IPS-NIHi11 (cell line): Measurements from ENCODE around the gene BUB3.
"Not testable (repeated sequence)": the region's sequence is repeated elsewhere in the genome, so short reads cannot be mapped to it uniquely, and the experiment has no call there.

Experiments
- DNase-seq: peaks from one replicate; pipeline ENCODE4 v3.0.0; 2012; ENCODE audit warnings: mixed read lengths, low spot score

The BUB3 gene

DNA sequence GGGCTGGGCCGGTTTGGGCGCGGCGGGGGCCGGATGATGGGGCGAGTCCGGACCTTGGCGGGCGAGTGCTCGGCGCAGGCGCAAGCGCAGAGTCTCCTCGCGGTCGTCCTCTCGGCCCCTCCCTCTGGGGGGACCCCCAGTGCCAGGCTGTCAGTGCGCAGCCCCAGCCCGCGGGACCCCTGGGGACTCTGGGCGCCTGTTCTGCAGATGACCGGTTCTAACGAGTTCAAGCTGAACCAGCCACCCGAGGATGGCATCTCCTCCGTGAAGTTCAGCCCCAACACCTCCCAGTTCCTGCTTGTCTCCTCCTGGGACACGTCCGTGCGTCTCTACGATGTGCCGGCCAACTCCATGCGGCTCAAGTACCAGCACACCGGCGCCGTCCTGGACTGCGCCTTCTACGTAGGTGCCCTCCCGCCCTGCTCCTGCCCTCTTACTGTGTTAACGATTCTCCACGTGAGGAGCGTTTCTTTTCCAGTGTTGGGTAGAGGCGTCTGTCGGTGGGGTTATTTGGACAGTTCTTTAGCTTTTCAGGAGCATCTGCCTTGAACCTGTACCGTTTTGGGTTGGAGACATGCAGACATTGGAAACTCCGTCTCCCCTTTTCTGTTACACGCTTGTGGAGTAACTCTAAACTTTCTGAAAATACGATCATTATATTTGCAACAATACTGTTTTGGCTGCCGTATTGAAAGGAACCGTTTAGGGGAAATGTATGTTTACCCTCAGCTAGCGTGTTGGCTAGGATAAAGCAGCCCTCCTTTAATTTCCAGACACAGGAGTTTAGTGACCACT is 706 bp downstream of the BUB3 start:
- peak; percentile 87 for DNase-seq

DNA sequence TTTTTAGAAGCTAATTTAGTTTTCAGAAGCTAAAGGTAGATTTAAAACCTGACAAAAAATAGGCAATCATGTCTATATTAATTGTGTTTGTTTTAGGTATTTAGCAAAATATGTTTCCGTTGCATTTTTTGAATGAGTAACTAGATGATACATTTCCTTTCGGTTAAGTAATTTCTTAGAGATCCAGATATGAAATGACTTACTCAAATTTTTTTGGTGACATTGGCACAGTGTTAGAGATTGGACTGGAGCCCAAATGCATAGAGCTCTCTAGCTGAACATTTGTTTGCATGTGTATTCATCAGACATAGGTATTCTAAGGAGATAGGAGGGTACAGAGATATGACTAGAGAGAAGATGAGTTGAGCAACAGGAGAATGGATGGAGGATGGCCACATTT is 1.9 kb downstream of the BUB3 start:
- DNase-seq, result no peak

- no peak for DNase-seq
Measured at GRCh38 chr10:123157210-123157609, 3.0 kb downstream of the BUB3 start.

GRCh38 chr10:123158682-123159081 is 4.5 kb downstream of the BUB3 start:
- DNase-seq, result no peak

DNA sequence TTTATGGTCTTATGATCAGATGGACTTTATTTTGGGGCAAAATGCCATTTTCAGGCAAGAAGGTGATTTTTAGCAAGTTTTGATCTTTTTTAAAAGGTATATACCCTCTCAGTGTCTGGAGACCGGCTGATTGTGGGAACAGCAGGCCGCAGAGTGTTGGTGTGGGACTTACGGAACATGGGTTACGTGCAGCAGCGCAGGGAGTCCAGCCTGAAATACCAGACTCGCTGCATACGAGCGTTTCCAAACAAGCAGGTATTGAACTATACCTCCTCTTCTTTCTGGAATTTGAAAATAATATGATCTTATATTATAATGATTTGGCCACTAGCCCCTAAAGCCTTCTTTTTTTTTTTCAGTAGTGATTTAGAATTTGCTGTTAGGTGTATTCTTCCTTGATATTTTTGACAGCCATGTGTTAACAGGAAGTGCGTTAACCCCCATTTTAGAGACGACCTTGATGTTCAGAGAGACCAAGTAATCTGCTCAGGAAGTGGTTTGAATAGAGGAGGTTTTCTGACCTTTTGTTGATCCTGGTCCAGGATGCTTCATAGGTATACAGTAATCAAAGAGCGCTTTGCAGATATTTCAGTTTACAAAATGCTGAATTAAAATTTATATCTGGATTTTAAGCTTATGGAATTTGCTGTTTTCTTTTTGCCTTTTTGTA is 6.2 kb downstream of the BUB3 start:
- DNase-seq, result no peak

DNA sequence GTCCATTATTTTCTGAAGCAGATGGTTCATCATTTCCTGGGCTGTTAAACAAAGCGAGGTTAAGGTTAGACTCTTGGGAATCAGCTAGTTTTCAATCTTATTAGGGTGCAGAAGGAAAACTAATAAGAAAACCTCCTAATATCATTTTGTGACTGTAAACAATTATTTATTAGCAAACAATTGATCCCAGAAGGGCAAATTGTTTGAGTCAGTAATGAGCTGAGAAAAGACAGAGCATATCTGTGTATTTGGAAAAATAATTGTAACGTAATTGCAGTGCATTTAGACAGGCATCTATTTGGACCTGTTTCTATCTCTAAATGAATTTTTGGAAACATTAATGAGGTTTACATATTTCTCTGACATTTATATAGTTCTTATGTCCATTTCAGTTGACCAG is 10.1 kb downstream of the BUB3 start:
- DNase-seq, result no peak

DNA sequence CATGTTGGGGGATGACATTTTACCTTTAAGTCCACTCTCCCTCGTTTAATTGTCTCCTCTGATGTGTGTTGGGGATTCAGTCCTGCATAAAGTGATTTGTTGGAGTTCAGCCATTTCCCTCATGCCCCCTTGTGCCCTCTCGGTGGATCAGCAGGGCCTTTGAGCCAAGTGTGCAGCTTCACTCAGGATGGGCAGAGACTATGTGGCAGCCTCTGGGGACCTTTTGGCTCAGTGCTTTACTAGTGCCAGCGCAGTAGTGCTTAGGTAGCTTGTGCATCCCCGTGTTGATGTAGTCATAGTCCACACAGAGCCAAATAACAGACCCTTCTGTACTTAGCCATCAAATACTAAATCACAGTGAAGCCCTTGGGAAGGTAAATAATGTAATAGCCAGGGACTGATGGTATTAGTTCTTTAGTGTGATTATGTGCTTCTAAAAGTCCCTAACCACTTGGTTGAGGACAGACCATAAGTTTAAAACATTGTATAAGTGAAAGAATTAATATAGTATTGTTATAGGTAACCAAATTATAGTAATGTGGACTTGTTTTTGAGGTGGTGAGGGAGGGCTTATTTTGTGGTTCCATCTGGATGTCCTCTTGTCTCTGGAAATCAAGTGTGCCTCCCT is 11.4 kb downstream of the BUB3 start:
- no peak for DNase-seq

GRCh38 chr10:123166618-123167017 is 12.4 kb downstream of the BUB3 start:
- DNase-seq, result no peak

DNA sequence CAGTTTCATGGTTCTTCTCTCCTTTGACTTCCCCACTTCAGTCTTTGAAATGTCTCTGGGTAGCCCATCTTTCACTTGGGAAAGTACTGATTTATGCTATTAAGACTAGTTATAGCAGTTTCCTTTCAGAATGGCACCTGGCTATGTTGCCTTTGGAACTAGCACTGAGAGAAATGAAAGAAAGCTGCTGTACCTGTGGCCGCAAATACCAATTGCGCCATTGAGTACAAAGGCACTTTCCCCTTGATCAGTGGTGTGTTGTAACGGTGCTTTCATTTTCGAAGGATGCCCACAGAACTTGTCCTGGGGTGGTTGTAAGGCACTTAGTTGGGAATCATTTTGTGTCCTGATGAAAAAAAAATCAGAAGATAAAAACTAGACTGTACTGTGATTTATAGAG is 16.8 kb downstream of the BUB3 start:
- DNase-seq, result no peak

- DNase-seq, result not testable (repeated sequence)
Measured at GRCh38 chr10:123171616-123172015, 17.4 kb downstream of the BUB3 start.

- DNase-seq, result no peak
Measured at GRCh38 chr10:123175389-123176387, 21.5 kb downstream of the BUB3 start.

- not testable (repeated sequence) for DNase-seq
Measured at GRCh38 chr10:123178390-123178789, 24.2 kb downstream of the BUB3 start.

DNA sequence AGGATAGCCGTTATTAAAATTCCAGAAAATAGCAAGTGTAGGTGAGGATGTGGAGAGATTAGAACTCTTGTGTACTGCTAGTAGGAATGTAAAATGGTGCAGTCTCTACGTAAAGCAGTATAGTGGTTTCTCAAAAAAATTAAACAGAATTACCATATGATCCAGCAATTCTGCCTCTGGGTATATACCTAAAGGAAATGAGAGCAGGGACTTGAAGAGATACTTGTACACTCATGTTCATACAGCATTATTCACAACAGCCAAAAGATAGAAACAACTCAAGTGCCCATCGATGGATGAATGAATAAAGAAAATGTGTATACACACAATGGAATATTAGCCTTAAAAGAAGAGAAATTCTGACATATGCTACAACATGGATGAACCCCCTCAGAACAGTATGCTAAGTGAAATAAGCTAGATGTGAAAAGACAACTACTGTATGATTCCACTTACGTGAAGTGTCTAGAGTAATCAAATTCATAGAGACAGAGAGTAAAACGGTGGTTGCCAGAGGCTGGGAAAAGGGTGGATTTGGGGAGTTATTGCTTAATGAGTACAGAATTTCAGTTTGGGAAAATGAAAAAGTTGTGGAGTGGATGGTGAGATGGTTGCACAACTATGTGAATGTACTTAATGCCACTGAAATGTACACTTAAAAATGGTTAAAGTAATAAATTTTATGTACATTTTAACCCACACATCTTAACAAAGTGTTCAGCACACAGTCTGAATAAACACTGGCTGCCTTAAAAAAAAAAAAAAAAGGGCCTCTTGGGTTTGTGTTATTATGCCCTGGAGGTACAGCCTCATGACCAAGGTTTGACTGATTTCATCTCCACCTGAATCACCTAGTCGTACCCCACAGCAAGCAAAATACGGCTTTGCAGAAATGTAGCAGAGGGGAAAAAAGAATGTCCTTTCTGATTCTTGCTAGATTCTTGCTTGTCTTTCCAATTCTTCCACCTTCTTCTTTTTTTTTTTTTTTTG is 26.2 kb downstream of the BUB3 start:
- DNase-seq, result no peak

GRCh38 chr10:123183724-123184123 is 29.5 kb downstream of the BUB3 start:
- no peak for DNase-seq

DNA sequence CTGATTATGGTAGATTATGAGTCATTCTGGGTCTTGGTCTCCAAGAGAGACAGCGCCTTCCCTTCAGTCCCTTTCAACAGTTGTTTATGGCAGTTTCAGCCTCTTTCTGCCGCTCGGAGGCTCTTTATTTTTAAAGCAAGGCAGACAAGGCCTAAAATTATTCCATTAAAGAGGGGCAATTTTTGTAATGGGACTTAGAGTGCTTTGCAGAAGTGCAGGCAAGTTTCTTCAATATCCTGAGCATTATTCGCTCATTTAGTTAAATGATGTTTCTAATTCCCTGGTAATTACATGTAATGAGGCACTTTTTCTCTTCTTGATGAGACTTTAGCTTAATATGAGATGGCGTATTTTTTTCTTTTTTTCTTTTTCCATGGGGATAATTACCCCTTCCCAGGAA is 33.6 kb downstream of the BUB3 start:
- no peak for DNase-seq

- no peak for DNase-seq
Measured at GRCh38 chr10:123191886-123192285, 37.7 kb downstream of the BUB3 start.

DNA sequence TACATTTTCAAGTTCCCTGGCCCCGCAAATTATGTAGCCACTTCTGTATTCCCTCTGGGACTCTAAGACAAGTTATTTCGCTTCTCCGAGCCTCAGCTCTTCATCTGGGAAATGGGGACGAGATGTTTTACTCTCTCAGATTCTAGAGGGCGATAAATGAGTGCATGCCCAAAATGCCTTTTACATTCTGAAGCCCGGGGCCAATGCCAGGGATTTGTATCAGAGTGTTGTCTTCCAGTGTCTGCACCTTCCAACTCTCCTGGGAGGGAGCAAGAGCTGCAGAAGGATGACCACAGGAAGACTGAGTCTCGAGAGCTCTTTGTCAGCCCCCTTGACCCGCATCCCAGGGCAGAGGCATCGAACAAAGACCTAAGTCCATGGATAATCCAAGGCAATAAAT is 39.9 kb downstream of the BUB3 start:
- no peak for DNase-seq

DNA sequence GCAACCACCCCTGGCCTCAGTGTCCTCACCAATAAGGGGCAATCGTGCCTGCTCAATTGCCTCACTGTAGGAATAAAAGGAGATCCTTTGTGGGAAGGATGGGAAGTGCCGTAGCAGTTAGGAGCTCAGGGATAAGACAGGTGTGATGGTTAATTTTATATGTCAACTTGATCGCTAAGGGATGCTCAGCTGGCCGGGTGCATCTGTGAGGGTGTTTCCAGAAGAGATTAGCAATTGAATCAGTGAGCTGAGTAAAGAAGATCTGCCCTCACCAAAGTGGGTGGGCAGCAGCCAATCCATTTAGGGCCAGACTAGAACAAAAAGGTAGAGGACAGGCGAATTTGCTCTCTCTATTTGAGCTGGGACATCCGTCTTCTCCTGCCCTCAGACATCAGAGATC is 46.3 kb downstream of the BUB3 start:
- no peak for DNase-seq

- DNase-seq, result no peak
Measured at GRCh38 chr10:123202506-123202905, 48.3 kb downstream of the BUB3 start.

- DNase-seq, result no peak
Measured at GRCh38 chr10:123203393-123204126, 49.4 kb downstream of the BUB3 start.
